ENCODE data around the gene ZDHHC14.

- no peak for TF ChIP-seq CTCF (optimal IDR thresholded peaks at IDR 0.05 in 1 of 3, IDR thresholded peaks at IDR 0.05 in 1 of 3, conservative IDR thresholded peaks at IDR 0.05 in 1 of 3; ENCODE audit: extremely low read depth in 1 of 3, insufficient read depth in 2 of 3, low read length in 3 of 3)
- TF ChIP-seq EZH2 (IDR thresholded peaks at IDR 0.05; ENCODE audit: low read length) = no peak
These were observed 240.0 kb downstream of the ZDHHC14 start for GRCh38 chr6:157620944-157621343.
